H1 (cell line): ENCODE measurements around the gene TEAD1.

ENCODE experiments used
- BCL11A ChIP-seq, 2 experiments: IDR thresholded peaks; one replicate each; pipeline ENCODE4 v1.6.1; 2011; ENCODE audit warnings: low read depth in 2 of 2, low read length in 2 of 2, mild to moderate bottlenecking in 2 of 2
- CREB1 ChIP-seq: IDR thresholded peaks from 2 replicates; pipeline ENCODE4 v1.6.1; 2012; ENCODE audit warnings: inconsistent platforms
- EZH2 ChIP-seq: fragments of 200-600 bp; sonication (generic); IDR thresholded peaks from 2 replicates; pipeline ENCODE4 v1.7.1; 2012; ENCODE audit warnings: low read depth, mild to moderate bottlenecking, moderate library complexity, low read length, inconsistent platforms; ENCODE audit not compliant: severe bottlenecking
- POLR2AphosphoS5 ChIP-seq: IDR thresholded peaks from 2 replicates; pipeline ENCODE4 v1.6.1; 2011; ENCODE audit warnings: low read depth, low read length

DNA sequence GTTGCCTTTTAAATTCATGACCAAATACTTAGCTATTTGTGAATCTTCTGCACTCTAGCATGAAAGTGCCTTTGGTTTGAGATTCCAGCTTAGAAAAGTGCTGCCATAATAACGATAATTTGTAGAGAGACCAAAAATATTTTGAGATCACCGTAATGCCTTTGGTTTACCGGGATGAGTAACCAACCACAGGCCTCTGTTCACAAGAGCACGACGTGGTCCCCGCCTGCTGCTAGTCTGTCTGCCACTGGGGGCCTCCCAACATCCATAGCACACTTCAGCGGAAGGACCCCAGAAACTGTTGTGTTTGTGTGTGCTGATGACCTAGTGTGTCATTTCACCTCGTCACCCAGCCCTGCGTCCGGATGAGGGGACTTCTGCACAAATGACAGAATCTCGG is 267.9 kb downstream of the TEAD1 start:
- TF ChIP-seq BCL11A (IDR thresholded peaks at IDR 0.05; ENCODE audit: low read depth in 2 of 2, low read length in 2 of 2) (no peak), CREB1 (no peak), EZH2 (no peak), POLR2AphosphoS5 (no peak)
